Measurements from ENCODE around the gene GNA12.
A peak's percentile ranks its signal among the peaks of the same experiment; 100 is the strongest.
"Not testable (repeated sequence)": the region's sequence is repeated elsewhere in the genome, so short reads cannot be mapped to it uniquely, and the experiment has no call there.

Gene GNA12

GRCh38 chr7:2860627-2861133, 16.6 kb upstream of the GNA12 start:
- no peak overlapping the region for H2AFZ ChIP-seq (ENCODE audit: low read depth, low read length)
- no peaks in the 10 kb centered on the region for H3K9me3 ChIP-seq (ENCODE audit: low read length)

GRCh38 chr7:2859952-2860351, 15.8 kb upstream of the GNA12 start:
- no peaks in the 10 kb centered on the region for H3K27me3 ChIP-seq (ENCODE audit: insufficient read depth, low read length)
- H3K4me3 ChIP-seq (ENCODE audit: low read length): no peak overlapping the region
- H3K4me1 ChIP-seq (ENCODE audit: insufficient read depth, low read length): peaks cover 16% of the 10 kb centered on the region

More at GRCh38 chr7:2860627-2861133, 16.6 kb upstream of the GNA12 start:
- Histone ChIP-seq H3K4me1 (ENCODE audit: insufficient read depth, low read length) (peaks cover 16% of the 10 kb centered on the region), H3K36me3 (ENCODE audit: insufficient read depth, low read length) (no peaks in the 10 kb centered on the region), H3K27me3 (ENCODE audit: insufficient read depth, low read length) (no peaks in the 10 kb centered on the region), H3K4me3 (ENCODE audit: low read length) (no peak overlapping the region)

GRCh38 chr7:2858621-2859020, 14.5 kb upstream of the GNA12 start:
- no peak overlapping the region for H3K4me3 ChIP-seq (ENCODE audit: low read length)
- H3K36me3 ChIP-seq (ENCODE audit: insufficient read depth, low read length): no peaks in the 10 kb centered on the region

More at GRCh38 chr7:2859952-2860351, 15.8 kb upstream of the GNA12 start:
- Histone ChIP-seq H2AFZ (ENCODE audit: low read depth, low read length) (no peak overlapping the region), H3K36me3 (ENCODE audit: insufficient read depth, low read length) (no peaks in the 10 kb centered on the region), H3K9me3 (ENCODE audit: low read length) (no peaks in the 10 kb centered on the region)

GRCh38 chr7:2856388-2857169, 12.5 kb upstream of the GNA12 start:
- no peak overlapping the region for H2AFZ ChIP-seq (ENCODE audit: low read depth, low read length)
- H3K4me3 ChIP-seq (ENCODE audit: low read length): no peak overlapping the region
- H3K9me3 ChIP-seq (ENCODE audit: low read length): no peaks in the 10 kb centered on the region
- H3K27me3 ChIP-seq (ENCODE audit: insufficient read depth, low read length): no peaks in the 10 kb centered on the region
- no peaks in the 10 kb centered on the region for H3K36me3 ChIP-seq (ENCODE audit: insufficient read depth, low read length)
- peaks cover 3% of the 10 kb centered on the region for H3K4me1 ChIP-seq (ENCODE audit: insufficient read depth, low read length)

More at GRCh38 chr7:2858621-2859020, 14.5 kb upstream of the GNA12 start:
- H2AFZ ChIP-seq (ENCODE audit: low read depth, low read length): no peak overlapping the region
- peaks cover 11% of the 10 kb centered on the region for H3K4me1 ChIP-seq (ENCODE audit: insufficient read depth, low read length)
- no peaks in the 10 kb centered on the region for H3K27me3 ChIP-seq (ENCODE audit: insufficient read depth, low read length)
- H3K9me3 ChIP-seq (ENCODE audit: low read length): no peaks in the 10 kb centered on the region

GRCh38 chr7:2855386-2855785, 11.3 kb upstream of the GNA12 start:
- H3K9me3 ChIP-seq (ENCODE audit: low read length): no peaks in the 10 kb centered on the region
- H3K4me1 ChIP-seq (ENCODE audit: insufficient read depth, low read length): peaks cover 3% of the 10 kb centered on the region
- no peaks in the 10 kb centered on the region for H3K36me3 ChIP-seq (ENCODE audit: insufficient read depth, low read length)
- no peaks in the 10 kb centered on the region for H3K27me3 ChIP-seq (ENCODE audit: insufficient read depth, low read length)
- no peak overlapping the region for H3K4me3 ChIP-seq (ENCODE audit: low read length)
- no peak overlapping the region for H2AFZ ChIP-seq (ENCODE audit: low read depth, low read length)

- not testable (repeated sequence) for H3K4me1 ChIP-seq (ENCODE audit: insufficient read depth, low read length); H3K27me3 ChIP-seq (ENCODE audit: insufficient read depth, low read length); H3K9me3 ChIP-seq (ENCODE audit: low read length); H3K4me3 ChIP-seq (ENCODE audit: low read length); H2AFZ ChIP-seq (ENCODE audit: low read depth, low read length); H3K36me3 ChIP-seq (ENCODE audit: insufficient read depth, low read length)
These were observed 9.4 kb upstream of the GNA12 start for GRCh38 chr7:2853552-2853951.

- Histone ChIP-seq H3K4me3 (ENCODE audit: low read length) (no peak overlapping the region), H2AFZ (ENCODE audit: low read depth, low read length) (no peak overlapping the region), H3K27me3 (ENCODE audit: insufficient read depth, low read length) (no peaks in the 10 kb centered on the region), H3K9me3 (ENCODE audit: low read length) (no peaks in the 10 kb centered on the region), H3K36me3 (ENCODE audit: insufficient read depth, low read length) (no peaks in the 10 kb centered on the region), H3K4me1 (ENCODE audit: insufficient read depth, low read length) (peaks cover 3% of the 10 kb centered on the region)
These were observed 9.0 kb upstream of the GNA12 start for GRCh38 chr7:2853147-2853546.

- H3K4me3 ChIP-seq (ENCODE audit: low read length): no peak overlapping the region
- H3K4me1 ChIP-seq (ENCODE audit: insufficient read depth, low read length): no peaks in the 10 kb centered on the region
- no peaks in the 10 kb centered on the region for H3K36me3 ChIP-seq (ENCODE audit: insufficient read depth, low read length)
- H3K9me3 ChIP-seq (ENCODE audit: low read length): no peaks in the 10 kb centered on the region
- H3K27me3 ChIP-seq (ENCODE audit: insufficient read depth, low read length): no peaks in the 10 kb centered on the region
- H2AFZ ChIP-seq (ENCODE audit: low read depth, low read length): no peak overlapping the region
These were observed 7.4 kb upstream of the GNA12 start for GRCh38 chr7:2851497-2851896.

- no peaks in the 10 kb centered on the region for H3K27me3 ChIP-seq (ENCODE audit: insufficient read depth, low read length)
- no peaks in the 10 kb centered on the region for H3K9me3 ChIP-seq (ENCODE audit: low read length)
- no peaks in the 10 kb centered on the region for H3K36me3 ChIP-seq (ENCODE audit: insufficient read depth, low read length)
- H3K4me1 ChIP-seq (ENCODE audit: insufficient read depth, low read length): no peaks in the 10 kb centered on the region
- no peak overlapping the region for H3K4me3 ChIP-seq (ENCODE audit: low read length)
- H2AFZ ChIP-seq (ENCODE audit: low read depth, low read length): no peak overlapping the region
These were observed 6.0 kb upstream of the GNA12 start for GRCh38 chr7:2849941-2850766.

GRCh38 chr7:2845034-2845592, 1.0 kb upstream of the GNA12 start:
- Histone ChIP-seq H3K4me1 (ENCODE audit: insufficient read depth, low read length) (peaks cover 13% of the 10 kb centered on the region), H2AFZ (ENCODE audit: low read depth, low read length) (peak overlapping the region; percentile 75), H3K36me3 (ENCODE audit: insufficient read depth, low read length) (peaks cover 22% of the 10 kb centered on the region), H3K27me3 (ENCODE audit: insufficient read depth, low read length) (no peaks in the 10 kb centered on the region), H3K4me3 (ENCODE audit: low read length) (peak overlapping the region; percentile 62), H3K9me3 (ENCODE audit: low read length) (peaks cover 4% of the 10 kb centered on the region)

GRCh38 chr7:2843711-2844152, 376 bp downstream of the GNA12 start:
- Histone ChIP-seq H2AFZ (ENCODE audit: low read depth, low read length) (no peak overlapping the region), H3K9me3 (ENCODE audit: low read length) (peaks cover 10% of the 10 kb centered on the region), H3K27me3 (ENCODE audit: insufficient read depth, low read length) (no peaks in the 10 kb centered on the region), H3K4me3 (ENCODE audit: low read length) (peak overlapping the region; percentile 96), H3K36me3 (ENCODE audit: insufficient read depth, low read length) (peaks cover 27% of the 10 kb centered on the region), H3K4me1 (ENCODE audit: insufficient read depth, low read length) (peaks cover 13% of the 10 kb centered on the region)

GRCh38 chr7:2843191-2843685, 870 bp downstream of the GNA12 start:
- no peak overlapping the region for H2AFZ ChIP-seq (ENCODE audit: low read depth, low read length)
- H3K9me3 ChIP-seq (ENCODE audit: low read length): peaks cover 13% of the 10 kb centered on the region
- H3K27me3 ChIP-seq (ENCODE audit: insufficient read depth, low read length): no peaks in the 10 kb centered on the region
- peaks cover 13% of the 10 kb centered on the region for H3K4me1 ChIP-seq (ENCODE audit: insufficient read depth, low read length)
- H3K4me3 ChIP-seq (ENCODE audit: low read length): peak overlapping the region; percentile 96
- H3K36me3 ChIP-seq (ENCODE audit: insufficient read depth, low read length): peaks cover 31% of the 10 kb centered on the region

- Histone ChIP-seq H2AFZ (ENCODE audit: low read depth, low read length) (no peak overlapping the region), H3K4me3 (ENCODE audit: low read length) (no peak overlapping the region), H3K27me3 (ENCODE audit: insufficient read depth, low read length) (no peaks in the 10 kb centered on the region), H3K9me3 (ENCODE audit: low read length) (peaks cover 13% of the 10 kb centered on the region), H3K4me1 (ENCODE audit: insufficient read depth, low read length) (peaks cover 13% of the 10 kb centered on the region), H3K36me3 (ENCODE audit: insufficient read depth, low read length) (peaks cover 39% of the 10 kb centered on the region)
These were observed 2.2 kb downstream of the GNA12 start for GRCh38 chr7:2841907-2842306.
